Measurements from ENCODE around the gene DPP8.

The DPP8 gene

GRCh38 chr15:65396965-65397317 is 120.5 kb downstream of the DPP8 start:
- POLR2A ChIA-PET: interaction anchor here (1.0 kb wide), 1 partner anchor 92 kb away, joined by 3 read pairs; the partner anchor contains the start of gene RNU5B-1
- TF ChIP-seq, protein P1, sequence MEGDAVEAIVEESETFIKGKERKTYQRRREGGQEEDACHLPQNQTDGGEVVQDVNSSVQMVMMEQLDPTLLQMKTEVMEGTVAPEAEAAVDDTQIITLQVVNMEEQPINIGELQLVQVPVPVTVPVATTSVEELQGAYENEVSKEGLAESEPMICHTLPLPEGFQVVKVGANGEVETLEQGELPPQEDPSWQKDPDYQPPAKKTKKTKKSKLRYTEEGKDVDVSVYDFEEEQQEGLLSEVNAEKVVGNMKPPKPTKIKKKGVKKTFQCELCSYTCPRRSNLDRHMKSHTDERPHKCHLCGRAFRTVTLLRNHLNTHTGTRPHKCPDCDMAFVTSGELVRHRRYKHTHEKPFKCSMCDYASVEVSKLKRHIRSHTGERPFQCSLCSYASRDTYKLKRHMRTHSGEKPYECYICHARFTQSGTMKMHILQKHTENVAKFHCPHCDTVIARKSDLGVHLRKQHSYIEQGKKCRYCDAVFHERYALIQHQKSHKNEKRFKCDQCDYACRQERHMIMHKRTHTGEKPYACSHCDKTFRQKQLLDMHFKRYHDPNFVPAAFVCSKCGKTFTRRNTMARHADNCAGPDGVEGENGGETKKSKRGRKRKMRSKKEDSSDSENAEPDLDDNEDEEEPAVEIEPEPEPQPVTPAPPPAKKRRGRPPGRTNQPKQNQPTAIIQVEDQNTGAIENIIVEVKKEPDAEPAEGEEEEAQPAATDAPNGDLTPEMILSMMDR (IDR thresholded peaks at IDR 0.05; ENCODE audit: insufficient read depth, low read length, missing control alignments): no peak
- no peak for DNase-seq (ENCODE audit: low read depth, low spot score)
- no peak overlapping the region for H3K4me3 ChIP-seq (ENCODE audit: low read depth, low read length)
- CTCF ChIA-PET: interaction anchor here (0.8 to 14.8 kb wide), 3 partner anchors 10 to 77 kb away, joined by 3 to 267 read pairs (median 160); partner anchors contain the start of gene IGDCC3

GRCh38 chr15:65396283-65396964 is 121.1 kb downstream of the DPP8 start:
- DNase-seq (ENCODE audit: low read depth, low spot score): no peak
- no peak overlapping the region for H3K4me3 ChIP-seq (ENCODE audit: low read depth, low read length)
- ChIA-PET CTCF (interaction anchor here (6.0 to 23.4 kb wide), 4 partner anchors 7 to 77 kb away, joined by 160 to 652 read pairs (median 267); partner anchors contain the start of gene IGDCC3), POLR2A (interaction anchor here (1.0 kb wide), 1 partner anchor 92 kb away, joined by 3 read pairs; the partner anchor contains the start of gene RNU5B-1)
- TF ChIP-seq, protein P1 (IDR thresholded peaks at IDR 0.05; ENCODE audit: insufficient read depth, low read length, missing control alignments): no peak

DNA sequence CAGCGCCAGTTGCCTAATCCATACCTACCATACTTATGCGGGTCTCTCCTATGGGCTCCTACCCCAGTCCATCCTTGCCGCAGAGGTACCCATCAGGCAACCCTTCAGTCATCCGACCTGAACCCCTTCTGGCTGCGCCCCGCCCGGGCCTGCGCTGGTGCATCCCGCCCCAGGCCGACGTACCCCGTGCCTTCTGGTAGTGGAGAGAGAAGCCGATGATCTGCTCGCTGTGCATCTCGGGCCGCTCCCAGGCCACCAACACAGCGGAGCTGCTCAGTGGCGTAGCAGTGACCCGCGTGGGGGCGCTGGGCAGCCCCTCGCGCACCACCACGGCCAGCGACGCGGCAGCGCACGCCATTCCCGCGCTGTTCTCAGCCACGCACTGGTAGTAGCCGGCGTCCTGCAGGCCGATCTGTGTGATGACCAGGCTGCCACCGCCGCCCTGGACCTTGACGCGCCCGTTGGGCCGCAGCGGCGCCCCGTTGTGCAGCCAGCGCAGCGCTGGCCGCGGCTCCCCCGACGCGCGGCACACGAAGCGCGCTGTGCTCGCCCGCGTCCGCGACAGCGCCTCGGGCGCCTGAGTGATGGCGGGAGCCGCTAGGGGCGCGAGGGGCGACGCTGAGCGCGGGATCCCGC is 121.8 kb downstream of the DPP8 start:
- no peak for DNase-seq (ENCODE audit: low read depth, low spot score)
- CTCF ChIA-PET: interaction anchor here (2.4 to 23.4 kb wide), 3 partner anchors 8 to 76 kb away, joined by 19 to 652 read pairs (median 267); no protein-coding TSS in a partner anchor
- H3K4me3 ChIP-seq (ENCODE audit: low read depth, low read length): no peak overlapping the region
- POLR2A ChIA-PET: no interaction called here
- TF ChIP-seq, protein P1 (IDR thresholded peaks at IDR 0.05; ENCODE audit: insufficient read depth, low read length, missing control alignments): no peak

DNA sequence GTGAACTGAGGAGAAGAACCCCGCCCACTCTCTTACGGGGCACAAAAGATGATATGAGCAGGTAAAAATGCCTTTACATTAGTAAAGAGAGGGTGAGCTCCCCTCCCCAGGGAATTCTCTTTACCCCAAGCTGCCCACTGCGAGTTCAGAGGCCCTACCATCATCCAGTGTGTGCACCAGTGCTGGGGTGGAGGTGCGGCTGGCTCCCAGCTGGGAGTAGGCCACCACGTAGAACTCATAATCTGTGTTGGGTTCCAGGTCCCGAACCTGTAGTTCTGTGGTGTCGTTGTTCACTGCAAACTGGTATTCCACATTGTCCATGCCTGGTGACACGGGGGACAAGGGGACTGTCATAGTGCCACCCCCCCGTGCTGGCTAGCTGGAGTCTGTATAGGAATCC is 122.6 kb downstream of the DPP8 start:
- ChIA-PET CTCF (interaction anchor here (2.4 to 23.4 kb wide), 3 partner anchors 9 to 75 kb away, joined by 19 to 652 read pairs (median 267); no protein-coding TSS in a partner anchor), POLR2A (no interaction called here)
- no peak for DNase-seq (ENCODE audit: low read depth, low spot score)
- H3K4me3 ChIP-seq (ENCODE audit: low read depth, low read length): no peak overlapping the region
- TF ChIP-seq, protein P1 (IDR thresholded peaks at IDR 0.05; ENCODE audit: insufficient read depth, low read length, missing control alignments): no peak

GRCh38 chr15:65394280-65394789 is 123.2 kb downstream of the DPP8 start:
- ChIA-PET POLR2A (no interaction called here), CTCF (interaction anchor here (2.4 to 23.4 kb wide), 3 partner anchors 9 to 75 kb away, joined by 19 to 652 read pairs (median 267); no protein-coding TSS in a partner anchor)
- DNase-seq (ENCODE audit: low read depth, low spot score): no peak
- TF ChIP-seq, protein P1 (IDR thresholded peaks at IDR 0.05; ENCODE audit: insufficient read depth, low read length, missing control alignments): no peak
- no peak overlapping the region for H3K4me3 ChIP-seq (ENCODE audit: low read depth, low read length)

- CTCF ChIA-PET: interaction anchor here (2.4 to 23.4 kb wide), 3 partner anchors 8 to 74 kb away, joined by 19 to 652 read pairs (median 267); no protein-coding TSS in a partner anchor
- no peak for DNase-seq (ENCODE audit: low read depth, low spot score)
- no peak overlapping the region for H3K4me3 ChIP-seq (ENCODE audit: low read depth, low read length)
- POLR2A ChIA-PET: no interaction called here
- TF ChIP-seq, protein P1 (IDR thresholded peaks at IDR 0.05; ENCODE audit: insufficient read depth, low read length, missing control alignments): no peak
Observed at GRCh38 chr15:65393557-65393956, 123.9 kb downstream of the DPP8 start.

Measured in AG04449 (cell line).